Kidney glomerular epithelial cell (primary cell): ENCODE results near the gene WDR6.
"Not testable (repeated sequence)": the region's sequence is repeated elsewhere in the genome, so short reads cannot be mapped to it uniquely, and the experiment has no call there.

ENCODE experiments used
- DNase-seq: peaks from one replicate; lab custom pipeline; 2025; lab: John Stamatoyannopoulos, UW

Gene WDR6

GRCh38 chr3:48990636-48991469 is 16.3 kb upstream of the WDR6 start:
- DNase-seq: no peak

DNA sequence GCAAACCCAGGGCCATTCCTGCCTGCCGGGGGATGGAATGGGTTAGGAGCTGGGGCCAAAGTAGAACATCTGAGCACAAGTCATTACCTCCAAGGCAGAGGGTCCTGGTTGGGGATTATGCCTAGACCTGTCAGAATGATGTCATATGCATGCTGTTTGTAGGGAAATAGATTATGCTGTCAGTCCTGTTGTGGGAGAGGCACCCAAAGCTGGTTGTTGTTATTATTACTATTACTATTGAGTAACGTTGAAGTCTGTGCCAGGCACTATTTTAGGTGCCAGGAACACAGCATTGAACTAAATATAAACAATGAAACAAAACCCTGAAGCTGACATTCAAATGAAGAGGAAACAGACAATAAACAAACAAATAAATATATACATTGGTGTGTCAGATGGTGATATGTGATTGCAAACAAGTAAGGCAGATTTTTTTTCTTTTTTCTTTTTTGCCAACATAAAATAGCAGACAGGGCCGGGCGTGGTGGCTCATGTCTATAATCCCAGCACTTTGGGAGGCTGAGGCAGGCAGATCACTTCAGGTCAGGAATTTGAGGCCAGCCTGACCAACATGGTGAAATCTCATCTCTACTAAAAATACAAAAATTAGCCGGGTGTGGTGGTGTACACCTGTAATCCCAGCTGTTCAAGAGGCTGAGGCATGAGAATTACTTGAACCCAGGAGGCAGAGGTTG is 15.2 kb upstream of the WDR6 start:
- DNase-seq: no peak

- no peak for DNase-seq
Observed at GRCh38 chr3:48993834-48994233, 13.4 kb upstream of the WDR6 start.

- no peak for DNase-seq
Observed at GRCh38 chr3:48996640-48997039, 10.6 kb upstream of the WDR6 start.

DNA sequence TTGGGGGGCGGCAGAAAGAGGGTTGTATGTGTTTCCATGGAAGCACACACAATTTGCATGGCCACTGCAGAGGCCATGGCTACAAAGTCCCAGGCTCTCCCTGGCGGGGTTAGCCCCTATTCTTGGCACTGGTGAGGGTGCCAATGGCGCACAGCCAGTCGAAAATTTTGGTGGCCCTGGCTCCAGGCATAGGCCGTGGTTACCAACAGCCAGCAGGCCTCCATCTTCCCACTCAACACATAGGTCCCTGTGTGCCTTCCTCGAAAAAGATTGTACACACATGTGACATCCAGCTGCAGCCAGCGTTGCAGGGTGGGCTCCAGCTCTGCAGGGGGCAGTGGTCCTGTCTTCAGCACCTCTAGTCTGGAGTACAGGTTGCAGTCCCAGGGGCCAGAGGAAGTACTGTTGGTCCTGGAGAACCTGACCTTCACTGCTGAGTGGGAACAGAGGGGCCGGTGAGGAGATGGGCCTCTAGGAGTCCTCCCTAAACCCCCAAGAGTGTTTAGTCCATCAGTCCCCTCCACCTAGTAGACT is 10.0 kb upstream of the WDR6 start:
- DNase-seq: no peak

DNA sequence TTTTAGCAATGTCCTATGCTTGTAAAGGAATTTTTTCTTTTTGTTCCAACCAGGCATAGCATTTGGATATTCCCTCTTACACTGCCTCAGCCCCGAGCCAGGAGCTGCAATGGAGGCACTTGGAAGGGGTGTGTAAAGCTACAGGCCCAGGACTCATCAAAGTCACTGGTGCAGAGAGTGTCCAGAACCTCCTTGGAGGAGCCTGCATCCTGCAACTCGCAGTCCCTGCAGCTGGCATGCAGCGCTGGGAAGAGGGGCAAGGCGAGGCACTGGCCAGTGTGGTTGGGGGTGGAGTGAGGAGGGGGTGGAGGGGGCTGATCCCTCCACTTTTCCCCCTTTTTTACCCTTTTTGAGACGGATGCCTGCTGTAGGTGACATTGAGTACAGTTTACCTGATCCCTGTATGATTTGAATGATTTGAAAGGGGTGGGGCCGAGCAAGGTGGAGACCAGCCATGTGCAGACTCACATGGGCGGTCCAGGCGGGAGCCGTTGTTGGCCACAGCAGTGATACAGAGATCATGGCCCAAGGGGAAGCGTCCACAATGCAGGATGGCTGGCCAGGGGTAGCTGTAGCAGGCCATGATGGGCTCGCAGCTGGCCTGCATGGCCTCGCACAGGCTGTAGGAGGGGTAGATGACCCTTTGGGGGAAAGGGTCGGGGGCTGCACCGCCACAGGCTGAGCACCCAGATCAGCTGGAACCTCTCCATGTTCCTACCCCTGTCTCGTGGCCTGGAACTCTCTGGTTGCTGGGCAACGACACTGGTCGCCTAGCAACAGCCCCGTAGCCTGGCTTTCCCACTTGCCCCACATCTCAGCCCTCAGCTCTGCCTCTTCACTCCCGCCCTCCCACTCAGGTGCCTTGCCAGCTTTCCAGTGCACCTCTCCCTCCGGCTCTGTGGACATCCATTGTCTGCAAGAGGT is 9.2 kb upstream of the WDR6 start:
- no peak for DNase-seq

DNA sequence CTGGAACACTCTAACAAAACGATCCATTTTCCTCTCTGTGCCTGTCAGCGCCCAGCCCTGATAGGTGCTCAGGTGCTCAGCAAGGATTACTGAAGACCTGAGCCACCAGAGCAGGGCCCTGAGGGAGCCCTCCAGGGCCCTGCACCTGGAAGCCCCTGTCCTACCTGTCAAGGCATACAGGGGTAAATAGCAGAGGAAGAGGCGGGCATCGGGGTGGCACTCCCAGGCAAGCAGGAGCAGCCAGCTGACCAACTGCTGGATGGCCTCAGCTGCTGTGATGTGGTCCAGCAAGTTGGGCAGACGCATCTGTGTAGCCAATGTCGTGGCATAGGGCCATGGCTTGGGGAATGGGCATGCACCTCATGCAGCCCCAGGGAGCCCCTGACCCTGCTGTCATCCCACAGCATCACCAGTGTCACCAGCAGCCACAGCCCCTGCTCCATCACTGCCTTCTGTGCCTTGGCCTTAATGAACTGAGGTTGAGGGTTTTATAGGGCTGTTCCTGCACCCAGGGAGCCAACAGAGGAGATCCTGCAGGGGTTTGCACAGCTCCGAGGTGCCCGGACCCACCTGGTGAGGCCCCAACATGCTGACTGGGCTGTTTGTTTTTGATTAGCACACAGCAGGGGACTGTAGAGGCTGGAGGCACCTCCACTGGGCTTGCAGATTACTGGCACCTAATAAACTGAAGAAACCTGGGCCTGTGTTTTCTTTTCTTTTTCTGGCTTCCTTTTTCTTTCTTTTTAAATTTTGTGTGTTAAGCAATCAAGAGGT is 7.9 kb upstream of the WDR6 start:
- no peak for DNase-seq

DNA sequence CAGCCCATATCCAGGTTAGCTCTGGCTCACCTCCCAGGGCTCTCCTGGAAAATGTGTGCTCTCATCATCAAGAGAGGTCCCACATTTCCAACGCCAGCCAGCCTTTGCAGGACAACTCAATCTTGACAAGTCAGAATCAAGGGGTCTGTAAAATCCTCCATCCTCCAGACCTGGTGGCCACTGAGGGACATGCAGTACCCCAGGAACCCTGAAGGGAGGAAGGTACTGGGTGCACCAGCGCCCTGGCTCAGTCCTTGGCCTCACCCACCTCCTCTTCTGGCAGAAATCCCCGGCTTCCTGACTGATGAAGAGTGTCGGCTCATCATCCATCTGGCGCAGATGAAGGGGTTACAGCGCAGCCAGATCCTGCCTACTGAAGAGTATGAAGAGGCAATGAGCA is 6.0 kb upstream of the WDR6 start:
- no peak for DNase-seq

DNA sequence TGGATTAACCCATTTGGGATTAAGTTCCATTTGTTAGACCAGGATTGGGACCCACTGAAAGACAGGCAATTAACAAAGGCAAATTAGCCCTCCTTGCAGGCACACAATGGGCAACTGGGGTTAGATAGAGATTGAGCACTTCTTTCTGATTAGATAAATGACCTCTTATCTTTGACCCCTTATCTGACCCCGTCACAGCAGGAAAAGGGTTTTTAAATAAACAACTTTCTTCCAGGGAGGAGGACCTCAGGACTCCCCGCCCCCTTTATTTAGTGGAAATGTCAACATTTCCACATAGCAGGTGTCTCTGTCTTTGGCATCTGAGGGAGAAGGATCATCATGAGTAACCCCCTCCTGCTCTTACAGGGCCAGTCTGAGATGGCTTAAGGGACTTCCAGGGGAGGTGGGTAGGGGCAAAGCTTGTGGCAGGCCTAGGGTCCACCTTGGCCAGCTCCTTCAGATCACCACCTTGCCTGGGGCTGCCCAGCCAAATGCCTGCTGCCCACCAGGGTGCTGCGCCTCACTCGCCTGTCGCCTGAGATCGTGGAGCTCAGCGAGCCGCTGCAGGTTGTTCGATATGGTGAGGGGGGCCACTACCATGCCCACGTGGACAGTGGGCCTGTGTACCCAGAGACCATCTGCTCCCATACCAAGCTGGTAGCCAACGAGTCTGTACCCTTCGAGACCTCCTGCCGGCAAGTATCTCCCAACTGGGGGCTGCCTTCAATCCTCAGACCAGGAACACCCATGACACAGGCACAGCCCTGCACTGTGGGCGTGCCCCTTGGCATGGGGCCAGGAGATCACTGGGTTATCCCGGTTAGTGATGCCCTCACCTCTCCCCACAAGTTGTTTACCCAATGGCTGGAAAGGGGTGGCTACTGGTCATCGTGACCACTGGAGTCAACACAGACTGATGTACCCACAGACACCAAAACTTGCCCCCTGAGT is 2.6 kb upstream of the WDR6 start:
- no peak for DNase-seq

- DNase-seq: no peak
Observed at GRCh38 chr3:49005303-49005680, 1.9 kb upstream of the WDR6 start.

- no peak for DNase-seq
Observed at GRCh38 chr3:49005998-49006397, 1.2 kb upstream of the WDR6 start.

DNA sequence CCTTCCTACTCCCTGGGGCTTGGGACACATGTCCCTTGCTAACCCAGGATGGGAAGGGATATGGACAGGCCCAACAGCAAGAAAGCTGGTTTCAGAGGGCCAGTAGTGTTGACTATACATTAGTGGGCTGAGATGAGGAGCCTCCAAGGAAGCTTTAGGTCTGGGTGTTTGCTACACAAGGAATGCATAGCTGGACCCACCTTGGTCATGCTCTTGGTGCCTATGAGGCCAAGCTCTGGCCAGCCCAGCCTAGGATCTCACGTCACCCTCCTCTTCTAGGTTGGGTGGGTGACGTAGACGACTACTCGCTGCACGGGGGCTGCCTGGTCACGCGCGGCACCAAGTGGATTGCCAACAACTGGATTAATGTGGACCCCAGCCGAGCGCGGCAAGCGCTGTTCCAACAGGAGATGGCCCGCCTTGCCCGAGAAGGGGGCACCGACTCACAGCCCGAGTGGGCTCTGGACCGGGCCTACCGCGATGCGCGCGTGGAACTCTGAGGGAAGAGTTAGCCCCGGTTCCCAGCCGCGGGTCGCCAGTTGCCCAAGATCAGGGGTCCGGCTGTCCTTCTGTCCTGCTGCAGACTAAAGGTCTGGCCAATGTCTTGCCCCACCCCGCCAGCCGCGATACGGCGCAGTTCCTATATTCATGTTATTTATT is 653 bp upstream of the WDR6 start:
- DNase-seq: no peak

GRCh38 chr3:49007771-49008528 is 759 bp downstream of the WDR6 start:
- DNase-seq: peak; percentile 71

- DNase-seq: not testable (repeated sequence)
Observed at GRCh38 chr3:49008627-49009026, 1.4 kb downstream of the WDR6 start.

GRCh38 chr3:49009396-49009795 is 2.2 kb downstream of the WDR6 start:
- no peak for DNase-seq

GRCh38 chr3:49012441-49013017 is 5.3 kb downstream of the WDR6 start:
- no peak for DNase-seq

- DNase-seq: no peak
Observed at GRCh38 chr3:49013113-49013737, 6.0 kb downstream of the WDR6 start.
